Stimulated activated CD4-positive, alpha-beta T cell treated with anti-CD3 and anti-CD28 coated beads, Interleukin-1b, Interleukin-23, amount 100 ng/mL, for 24 hours (primary cell): ENCODE results near the gene LIAS.
"Not testable (repeated sequence)": the region's sequence is repeated elsewhere in the genome, so short reads cannot be mapped to it uniquely, and the experiment has no call there.

Source experiments
- DNase-seq, 4 experiments: peaks; one replicate each; pipeline ENCODE4 v3.0.0-alpha.2; 2020; ENCODE audit warnings: low read depth in 4 of 4, low spot score in 1 of 4

LIAS gene

DNA sequence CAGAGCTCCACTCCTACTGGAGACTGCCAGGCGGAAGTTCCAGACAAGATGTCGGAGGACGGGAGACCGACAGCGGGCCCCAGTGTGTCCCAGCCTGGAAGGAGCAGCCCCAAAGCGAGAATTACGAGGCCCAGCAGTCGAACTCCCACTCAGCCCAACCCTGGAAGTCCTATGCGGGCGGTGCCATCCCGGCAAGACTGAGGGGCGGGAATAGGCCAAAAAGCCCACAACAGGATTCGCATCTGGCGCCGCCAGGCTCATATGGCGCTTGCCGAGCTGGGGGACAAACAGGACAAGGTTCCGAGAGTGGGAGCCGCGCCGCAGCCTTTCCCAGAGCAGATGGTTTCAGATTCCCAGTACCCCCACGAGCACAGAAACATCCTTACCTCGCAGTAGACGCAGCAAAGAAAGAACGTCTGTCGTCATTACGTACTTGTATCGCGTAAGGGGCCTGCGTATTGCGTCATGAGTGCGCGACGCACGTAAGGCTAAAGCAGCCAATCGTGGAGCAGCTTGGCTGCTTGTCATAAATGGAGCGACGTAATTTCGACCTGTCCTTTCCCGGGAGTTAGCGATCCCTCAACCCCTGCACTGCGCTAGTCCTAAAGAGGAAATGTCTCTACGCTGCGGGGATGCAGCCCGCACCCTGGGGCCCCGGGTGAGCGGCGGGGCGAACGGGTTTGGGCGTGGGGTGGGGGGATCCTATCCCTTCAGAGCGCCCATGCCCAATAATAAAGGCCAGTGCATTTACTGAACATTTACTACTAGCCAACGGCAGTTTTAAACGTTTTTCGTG lies at the start of gene LIAS, which contains the start of gene RPL9:
TSS of gene LIAS (plus strand) at position 552 of the 796 bp plus-strand sequence. CDS start at position 614, 62 bp downstream.
TSS of gene RPL9 (minus strand) at position 418 of the 796 bp plus-strand sequence. CDS start 483 bp downstream, outside the sequence.
- DNase-seq, result peak; percentile 82 to 93 (median 87)

DNA sequence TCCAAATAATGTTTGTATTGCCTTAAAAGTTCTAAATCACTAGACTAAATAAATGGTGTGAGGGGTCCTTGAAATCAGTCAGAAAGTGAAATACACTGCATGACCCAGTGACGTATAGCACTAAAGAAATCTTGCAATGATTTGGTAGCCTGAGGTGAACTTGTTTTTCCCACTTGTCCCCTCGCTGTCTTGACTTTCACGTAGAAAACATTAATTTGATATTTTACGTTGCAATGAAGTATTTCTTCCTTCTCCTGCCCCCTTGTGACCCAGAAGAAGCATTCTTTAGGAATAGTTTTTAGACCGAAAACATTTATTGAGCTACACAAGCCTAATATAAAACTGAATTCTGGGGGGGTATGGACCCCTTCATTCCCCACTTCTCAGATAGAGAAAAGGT lies 48.4 kb upstream of the LIAS start:
- DNase-seq, result no peak

DNA sequence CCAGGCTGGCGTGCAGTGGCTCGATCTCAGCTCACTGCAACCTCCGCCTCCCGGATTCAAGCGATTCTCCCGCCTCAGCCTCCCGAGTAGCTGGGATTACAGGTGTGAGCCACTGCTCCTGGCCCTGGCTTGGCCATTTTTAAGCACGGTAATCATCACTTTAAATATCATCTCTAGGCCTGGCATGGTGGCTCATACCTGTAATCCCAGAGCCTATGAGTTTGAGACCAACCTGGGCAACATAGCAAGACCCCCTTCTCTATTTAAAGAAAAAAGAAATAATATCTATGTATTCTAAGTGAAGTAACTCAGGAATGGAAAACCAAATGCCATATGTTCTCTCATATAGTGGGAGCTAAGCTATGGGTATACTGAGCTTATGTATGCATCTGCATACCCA lies 47.3 kb upstream of the LIAS start:
- not testable (repeated sequence) for DNase-seq

DNA sequence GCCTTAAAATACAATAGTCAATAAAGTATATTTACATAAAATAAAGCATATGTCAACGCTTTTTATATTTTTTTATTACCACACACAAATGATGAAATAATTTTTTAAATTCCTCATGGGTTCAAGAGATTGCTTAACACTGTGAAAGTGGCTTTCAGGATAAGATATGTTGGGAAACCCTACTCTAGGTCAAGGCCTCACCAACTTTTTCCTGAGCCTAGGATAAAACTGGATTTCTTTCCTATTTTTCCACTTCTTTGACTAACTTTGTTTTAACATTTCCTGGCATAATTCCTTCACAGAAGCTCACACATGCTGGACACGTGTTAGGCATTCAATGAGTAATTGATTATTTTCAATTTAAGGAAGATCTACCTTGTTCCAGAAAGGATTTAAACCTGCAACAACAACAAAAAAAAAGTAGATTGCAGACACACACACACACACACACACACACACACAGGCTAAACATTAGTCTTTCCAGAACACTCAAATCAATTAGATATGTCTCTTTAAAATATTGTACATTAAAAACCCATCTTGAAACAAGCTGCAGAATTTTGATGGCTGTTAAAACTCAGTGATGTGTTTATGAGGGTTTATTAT lies 43.1 kb upstream of the LIAS start:
- no peak for DNase-seq

DNA sequence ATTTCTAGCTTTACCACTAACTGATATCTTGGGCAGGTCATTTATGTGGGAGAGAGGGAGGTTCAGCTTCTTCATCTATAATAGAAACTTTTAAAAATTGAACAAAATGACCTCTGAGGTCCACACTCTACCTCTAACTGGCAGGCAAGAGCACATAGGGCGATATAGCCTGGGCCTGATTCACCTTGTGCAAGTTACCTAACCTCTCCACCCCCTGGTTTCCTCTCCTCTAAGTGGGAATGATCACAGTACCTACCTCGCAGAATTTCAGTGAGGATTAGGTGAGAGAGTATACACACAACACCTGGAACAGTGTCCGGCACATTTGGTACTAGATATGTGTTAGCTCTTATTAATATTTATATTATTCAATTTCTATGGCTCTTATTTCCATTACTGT lies 36.6 kb upstream of the LIAS start:
- DNase-seq, result no peak

DNA sequence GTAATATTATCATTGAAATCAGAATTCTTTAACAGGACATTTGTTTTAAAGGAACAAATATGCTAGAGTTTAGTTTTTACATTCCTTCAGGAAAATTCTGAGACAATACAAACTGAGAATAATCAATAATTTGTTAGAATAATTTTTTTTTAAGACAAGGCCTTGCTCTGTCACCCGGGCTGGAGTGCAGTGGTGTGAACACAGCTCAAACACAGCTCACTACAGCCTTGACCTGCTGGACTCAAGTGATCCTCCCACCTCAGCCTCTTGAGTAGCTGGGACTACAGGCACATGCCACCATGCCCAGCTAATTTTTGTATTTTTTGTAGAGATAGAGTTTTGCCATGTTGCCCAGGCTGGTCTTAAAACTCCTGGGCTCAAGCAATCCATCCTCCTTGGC lies 33.6 kb upstream of the LIAS start:
- DNase-seq, result not testable (repeated sequence)

DNA sequence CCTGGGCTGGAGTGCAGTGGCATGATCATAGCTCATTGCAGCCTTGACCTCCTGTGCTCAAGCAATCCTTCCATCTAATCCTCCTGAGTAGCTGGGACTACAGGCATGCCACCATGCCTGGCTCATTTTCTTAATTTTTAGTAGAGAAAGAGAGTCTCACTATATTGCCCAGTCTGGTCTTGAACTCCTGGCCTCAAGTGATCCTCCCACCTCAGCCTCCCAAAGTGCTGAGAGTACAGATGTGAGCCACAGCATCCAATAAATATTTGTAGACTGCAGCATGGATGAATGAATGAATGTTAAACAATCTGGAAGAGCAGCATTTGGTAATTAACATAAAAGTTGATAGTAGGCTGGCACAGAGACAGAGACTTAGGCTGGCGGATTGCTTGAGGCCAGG lies 32.1 kb upstream of the LIAS start:
- DNase-seq, result no peak

DNA sequence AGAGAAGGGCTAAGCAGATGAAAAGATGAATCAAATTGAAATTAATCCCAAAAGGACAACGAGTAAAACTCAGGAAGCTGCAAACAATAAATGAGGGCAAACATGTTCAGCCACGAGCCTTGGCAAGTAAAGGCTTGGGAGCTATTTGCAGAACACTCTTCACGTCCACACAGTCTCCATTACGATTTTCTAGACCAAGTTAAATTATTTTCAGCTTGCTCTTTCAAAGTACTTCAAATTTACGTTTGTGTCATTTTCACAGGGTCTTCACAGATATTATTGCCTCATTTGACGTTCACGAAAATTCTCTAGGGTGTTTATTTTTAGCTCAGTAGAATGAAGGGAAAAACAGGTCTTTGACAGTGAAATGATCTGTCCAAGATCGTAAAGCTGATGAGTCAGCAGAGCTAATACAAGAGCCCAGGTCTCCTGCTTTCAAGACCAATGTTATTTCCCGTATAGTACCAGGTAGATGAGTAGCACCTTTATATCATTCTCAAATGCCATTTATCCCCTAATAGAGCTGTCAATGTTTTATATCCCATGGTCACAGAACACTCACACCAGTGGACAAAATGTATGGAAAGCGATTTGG lies 31.2 kb upstream of the LIAS start:
- DNase-seq, result no peak

DNA sequence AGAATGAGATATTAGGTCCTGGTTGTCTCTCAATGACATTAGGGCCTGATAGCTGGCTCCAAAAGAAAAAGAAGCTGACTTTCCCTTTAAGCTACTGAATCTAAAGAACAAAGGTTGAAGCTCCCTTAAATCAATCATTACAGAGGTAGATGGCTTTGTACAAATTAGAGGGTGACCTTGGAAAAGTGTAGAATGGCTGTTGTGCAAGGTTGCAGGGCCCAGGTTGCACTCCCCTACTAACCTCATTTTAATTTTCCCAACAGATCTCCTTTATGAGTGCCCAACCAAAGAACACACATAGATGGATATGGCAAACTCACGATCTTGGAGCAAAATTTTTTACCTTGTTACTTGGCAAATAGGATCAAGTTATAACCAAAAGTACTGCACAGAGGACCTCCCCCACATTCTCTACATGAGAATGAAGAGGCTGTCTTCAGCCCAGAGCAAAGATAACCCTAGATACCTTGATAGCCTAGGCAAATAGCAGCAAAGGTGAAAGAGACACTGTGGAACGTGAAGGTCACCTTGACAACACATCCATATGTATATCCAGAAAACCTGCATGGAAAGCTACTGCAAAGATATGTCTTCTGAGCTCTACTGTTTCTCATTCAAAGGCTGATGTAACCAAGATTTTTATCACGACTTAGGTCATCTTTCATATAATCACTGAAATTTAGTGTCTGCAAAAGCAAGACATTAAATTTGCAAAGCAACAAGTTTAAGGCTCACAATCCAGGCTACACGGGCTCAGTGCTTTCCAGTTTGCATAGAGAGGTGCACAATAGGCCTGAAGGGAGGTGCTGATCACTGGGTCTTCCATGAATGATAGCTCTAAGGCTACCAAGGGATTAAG lies 29.2 kb upstream of the LIAS start:
- no peak for DNase-seq

DNA sequence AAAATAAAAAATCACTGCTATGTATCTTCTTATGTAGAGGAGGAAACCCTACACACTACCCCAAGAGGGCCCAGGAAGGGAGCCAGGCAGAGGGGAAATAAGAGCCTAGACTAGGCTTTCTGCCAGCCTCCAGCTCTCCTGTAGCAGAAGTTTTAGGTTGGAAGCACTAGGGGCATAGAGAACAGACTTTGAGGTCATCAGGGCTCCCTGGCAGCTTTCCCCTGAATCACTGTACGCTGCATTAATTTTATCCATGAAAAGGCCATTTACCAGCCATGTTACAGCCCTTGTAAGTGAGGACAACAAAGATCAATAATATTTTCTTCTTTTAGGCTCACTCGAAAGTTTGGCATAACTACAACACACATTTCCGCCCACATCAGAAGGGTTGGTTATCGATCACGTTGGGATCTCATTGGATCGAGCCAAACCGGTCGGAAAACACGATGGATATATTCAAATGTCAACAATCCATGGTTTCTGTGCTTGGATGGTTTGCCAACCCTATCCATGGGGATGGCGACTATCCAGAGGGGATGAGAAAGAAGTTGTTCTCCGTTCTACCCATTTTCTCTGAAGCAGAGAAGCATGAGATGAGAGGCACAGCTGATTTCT lies 24.9 kb upstream of the LIAS start:
- no peak for DNase-seq

DNA sequence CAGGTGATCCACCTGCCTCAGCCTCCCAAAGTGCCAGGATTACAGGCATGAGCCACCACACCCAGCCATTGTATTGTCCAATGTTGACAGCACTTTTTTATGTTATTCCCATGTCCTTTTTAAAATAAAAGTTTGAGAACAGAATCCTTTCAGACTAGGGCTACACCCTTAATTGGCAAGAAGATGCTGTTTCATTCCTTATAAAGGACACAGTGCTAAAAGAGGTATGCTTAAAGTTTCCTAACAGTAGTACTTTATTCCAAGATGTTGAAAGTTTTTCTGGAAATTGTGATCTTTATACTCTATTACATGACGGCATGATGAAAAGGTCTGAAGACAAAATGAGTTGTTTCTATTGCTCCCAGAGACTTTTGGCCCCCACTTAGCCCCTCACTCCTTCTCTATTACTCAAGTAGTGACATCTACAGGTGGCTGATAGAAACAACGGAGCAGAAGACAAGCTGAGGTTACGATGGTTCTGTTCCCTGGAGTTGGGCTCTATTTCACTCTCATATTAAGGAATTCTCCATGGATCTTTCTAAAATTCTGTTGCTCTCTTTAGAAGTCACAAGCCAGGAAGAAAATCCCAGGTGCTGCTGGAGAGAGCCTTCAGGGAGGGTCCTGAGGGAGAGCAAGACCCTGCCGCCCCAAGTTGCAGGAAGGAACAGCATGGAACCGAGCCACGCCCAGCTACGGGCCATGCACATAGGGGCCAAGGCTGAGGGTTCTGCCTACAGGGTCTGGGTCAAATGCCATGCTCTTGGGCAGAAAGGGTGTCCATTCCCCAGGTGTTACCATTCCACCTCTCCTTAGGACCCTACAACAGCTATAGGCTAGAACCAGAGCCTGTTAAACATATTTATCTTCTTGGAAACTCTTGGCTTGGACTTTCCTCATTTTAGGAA lies 22.9 kb upstream of the LIAS start:
- DNase-seq, result no peak

DNA sequence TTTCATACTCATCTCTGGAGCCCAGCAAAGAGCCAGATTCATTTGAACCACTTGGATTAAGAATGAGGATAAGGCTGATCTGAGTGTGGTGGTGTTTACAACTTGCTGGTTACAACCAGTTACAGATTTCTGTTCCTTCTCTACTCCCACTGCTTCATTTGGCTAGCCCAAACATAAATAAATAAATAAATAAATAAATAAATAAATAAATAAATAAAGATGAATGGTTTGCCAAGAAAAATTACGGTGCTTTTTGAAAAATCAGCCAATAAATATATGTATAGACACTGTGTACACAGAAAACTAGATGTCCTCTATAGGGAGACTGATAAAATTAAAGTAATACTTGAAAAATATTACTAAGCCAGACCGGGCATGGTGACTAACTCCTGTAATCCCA lies 17.3 kb upstream of the LIAS start:
- DNase-seq, result no peak

DNA sequence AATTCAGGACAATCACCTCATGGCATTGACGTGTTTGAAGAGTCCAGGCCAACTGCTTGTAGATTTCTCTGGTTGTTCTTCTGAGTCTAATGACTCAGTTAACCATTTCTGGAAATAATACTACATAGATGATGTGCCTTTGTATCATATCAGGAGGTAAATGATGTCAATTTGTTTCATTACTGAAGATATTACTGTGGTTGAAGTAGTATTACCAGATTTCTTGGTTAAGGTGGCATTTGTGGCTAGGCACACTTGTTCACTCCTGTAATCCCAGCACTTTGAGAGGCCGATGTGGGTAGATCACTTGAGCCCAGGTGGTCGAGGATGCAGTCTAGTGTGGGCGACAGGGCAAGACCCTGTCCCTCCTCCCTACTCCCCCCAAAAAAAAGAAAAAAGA lies 15.9 kb upstream of the LIAS start:
- DNase-seq, result no peak

DNA sequence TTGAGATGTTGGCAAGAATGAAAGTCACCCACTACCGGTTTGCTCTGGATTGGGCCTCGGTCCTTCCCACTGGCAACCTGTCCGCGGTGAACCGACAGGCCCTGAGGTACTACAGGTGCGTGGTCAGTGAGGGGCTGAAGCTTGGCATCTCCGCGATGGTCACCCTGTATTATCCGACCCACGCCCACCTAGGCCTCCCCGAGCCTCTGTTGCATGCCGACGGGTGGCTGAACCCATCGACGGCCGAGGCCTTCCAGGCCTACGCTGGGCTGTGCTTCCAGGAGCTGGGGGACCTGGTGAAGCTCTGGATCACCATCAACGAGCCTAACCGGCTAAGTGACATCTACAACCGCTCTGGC lies 12.4 kb upstream of the LIAS start:
- no peak for DNase-seq

DNA sequence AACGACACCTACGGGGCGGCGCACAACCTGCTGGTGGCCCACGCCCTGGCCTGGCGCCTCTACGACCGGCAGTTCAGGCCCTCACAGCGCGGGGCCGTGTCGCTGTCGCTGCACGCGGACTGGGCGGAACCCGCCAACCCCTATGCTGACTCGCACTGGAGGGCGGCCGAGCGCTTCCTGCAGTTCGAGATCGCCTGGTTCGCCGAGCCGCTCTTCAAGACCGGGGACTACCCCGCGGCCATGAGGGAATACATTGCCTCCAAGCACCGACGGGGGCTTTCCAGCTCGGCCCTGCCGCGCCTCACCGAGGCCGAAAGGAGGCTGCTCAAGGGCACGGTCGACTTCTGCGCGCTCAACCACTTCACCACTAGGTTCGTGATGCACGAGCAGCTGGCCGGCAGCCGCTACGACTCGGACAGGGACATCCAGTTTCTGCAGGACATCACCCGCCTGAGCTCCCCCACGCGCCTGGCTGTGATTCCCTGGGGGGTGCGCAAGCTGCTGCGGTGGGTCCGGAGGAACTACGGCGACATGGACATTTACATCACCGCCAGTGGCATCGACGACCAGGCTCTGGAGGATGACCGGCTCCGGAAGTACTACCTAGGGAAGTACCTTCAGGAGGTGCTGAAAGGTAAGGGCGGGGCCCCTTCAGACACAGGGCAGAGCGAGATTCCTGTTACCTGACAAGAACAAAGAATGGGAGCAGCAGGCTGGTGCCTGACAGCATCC lies 11.8 kb upstream of the LIAS start:
- DNase-seq, result peak in 1 of 4 experiments; percentile 32

DNA sequence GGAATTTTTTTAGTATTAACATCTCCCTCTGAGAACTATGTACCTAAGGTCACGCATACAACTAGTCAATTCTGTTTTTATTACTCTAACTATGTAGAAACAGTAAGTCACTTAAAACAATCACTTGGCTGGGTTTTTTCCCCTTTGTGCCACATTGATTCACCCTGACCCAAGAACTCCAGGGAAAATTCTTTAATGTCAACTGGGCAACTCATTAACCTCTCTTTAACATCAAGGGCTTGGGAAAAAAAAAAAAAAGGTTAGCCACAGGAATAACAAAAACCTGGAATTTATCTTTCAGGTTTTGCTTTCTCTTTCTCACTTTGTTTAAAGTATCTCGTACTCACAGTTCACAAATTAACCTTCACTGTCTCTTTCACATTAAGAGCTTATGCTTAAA lies 8.2 kb upstream of the LIAS start:
- no peak for DNase-seq

DNA sequence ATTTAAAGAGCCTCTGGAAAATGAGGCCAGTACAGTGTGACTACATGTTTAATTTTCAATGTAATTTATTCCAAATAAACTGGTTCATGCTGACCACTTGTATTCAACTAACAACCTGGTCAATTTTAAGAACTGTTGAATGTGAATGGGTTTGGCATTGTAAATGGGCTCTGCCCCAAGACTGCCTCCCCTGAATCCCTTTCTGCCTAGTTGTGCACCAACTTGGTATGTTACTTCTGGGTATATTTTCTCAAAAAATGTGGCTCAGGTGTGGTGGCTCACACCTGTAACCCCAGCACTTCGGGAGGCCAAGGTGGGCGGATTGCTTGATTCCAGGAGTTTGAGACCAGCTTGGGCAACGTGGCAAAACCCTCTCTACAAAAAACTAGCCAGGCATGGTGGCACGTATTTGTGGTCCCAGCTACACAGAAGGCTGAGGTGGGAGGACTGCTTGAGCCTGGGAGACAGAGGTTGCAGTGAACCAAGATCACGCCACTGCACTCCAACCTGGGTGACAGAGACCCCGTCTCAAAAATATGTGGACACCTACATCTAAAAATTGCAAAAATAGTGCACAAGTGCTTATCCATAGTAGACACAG lies 7.3 kb upstream of the LIAS start:
- no peak for DNase-seq

DNA sequence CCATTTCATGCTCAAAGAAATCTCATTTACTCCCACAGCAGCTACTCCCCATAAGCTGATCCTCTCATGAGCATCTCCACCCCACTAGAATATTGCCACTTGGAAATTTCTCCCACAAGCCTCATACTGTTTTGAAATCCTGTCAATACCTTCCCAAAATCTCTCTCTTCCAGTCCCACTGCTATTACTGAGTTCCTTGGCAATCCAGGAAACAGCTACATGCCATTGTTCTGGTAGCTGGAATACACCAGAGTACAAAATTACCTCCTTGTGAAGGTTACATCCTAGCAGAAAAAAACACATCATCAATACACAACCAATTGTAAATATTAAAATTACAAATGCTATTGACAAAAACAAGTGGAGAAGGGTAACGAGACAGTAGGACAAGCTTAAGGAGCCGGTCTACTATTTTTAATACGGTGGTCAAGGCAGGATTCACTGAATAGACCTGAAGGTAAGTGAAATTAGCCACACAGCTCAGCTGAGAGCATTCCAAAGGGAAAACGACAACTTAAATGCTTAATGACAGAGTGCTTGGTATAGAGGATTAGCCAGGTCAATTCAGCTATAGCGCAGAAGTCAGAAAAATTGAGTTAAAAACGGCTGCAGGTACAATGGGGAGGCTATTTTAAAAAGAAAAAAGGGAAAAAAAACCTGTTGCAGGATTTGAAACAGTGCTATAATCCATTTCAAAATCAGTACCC lies 6.5 kb upstream of the LIAS start:
- DNase-seq, result no peak
